ENCODE measurements around the gene PARP11. TPM values are rescaled to one million over a fixed set of nuclear protein-coding genes. Genes with fewer than 3 reads are reported as not detected.

Gene PARP11
- total and polyA plus RNA-seq, 2 donors (not counting 3 experiments of a cell fraction or from before 2014, with no cell fraction given): 3.0 to 4.9 TPM

DNA sequence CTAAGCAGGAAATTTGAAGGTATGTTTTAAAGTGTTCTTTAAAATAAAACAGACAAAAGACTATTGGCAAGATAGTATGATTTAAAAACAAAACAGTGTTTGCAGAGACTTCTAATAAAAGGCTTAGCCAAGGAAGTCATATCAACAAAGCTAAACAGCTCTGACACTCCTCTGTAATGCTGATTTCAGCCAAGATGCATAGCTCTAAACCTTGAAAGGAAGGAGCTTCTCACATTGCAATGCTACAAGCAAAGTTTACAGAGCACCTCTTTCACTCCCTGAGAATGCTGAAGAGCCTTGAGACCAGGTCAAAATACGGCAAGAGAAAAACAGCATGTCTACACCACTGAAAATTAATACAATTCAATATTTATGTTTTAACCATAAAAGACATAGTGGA, 51.8 kb downstream of the PARP11 start:
- BruUV-seq (replicated peaks): no TSS peak
- Histone ChIP-seq H3K4me3 (replicated peaks in 1 of 3; ENCODE audit: insufficient read depth in 1 of 3, low read depth in 1 of 3, low read length in 3 of 3) (no peak overlapping the region), H3K79me2 (ENCODE audit: control insufficient read depth, insufficient read depth, low read length) (no peaks in the 10 kb centered on the region), H3K4me1 (ENCODE audit: control insufficient read depth, extremely low read depth, insufficient read depth, low read length) (no peaks in the 10 kb centered on the region), H3K9me1 (replicated peaks; ENCODE audit: control insufficient read depth, extremely low read depth, insufficient read depth, low read length) (no peaks in the 10 kb centered on the region), H3K9me3 (replicated peaks; ENCODE audit: control insufficient read depth, insufficient read depth, low read length) (no peaks in the 10 kb centered on the region), H3K27ac (ENCODE audit: insufficient read depth, low read depth, low read length) (no peak overlapping the region), H4K20me1 (replicated peaks; ENCODE audit: control insufficient read depth, extremely low read depth, insufficient read depth, low read length) (no peaks in the 10 kb centered on the region), H2AFZ (ENCODE audit: low read depth, low read length) (no peak overlapping the region), H3K27me3 (ENCODE audit: control insufficient read depth in 2 of 2, insufficient read depth in 2 of 2, low read length in 2 of 2) (no peaks in the 10 kb centered on the region), H3K9ac (replicated peaks; ENCODE audit: extremely low read depth, insufficient read depth, low read length) (no peak overlapping the region), H3K4me2 (ENCODE audit: insufficient read depth, low read length) (no peak overlapping the region), H3K36me3 (ENCODE audit: control insufficient read depth in 2 of 2, extremely low read depth in 1 of 2, insufficient read depth in 2 of 2, low read length in 2 of 2) (no peaks in the 10 kb centered on the region)
- POLR2A ChIA-PET: no interaction called here
- CTCF ChIA-PET: interaction anchor here (1.2 to 1.3 kb wide), 2 partner anchors 18 to 521 kb away, joined by 3 to 7 read pairs; no protein-coding TSS in a partner anchor
- DNase-seq (ENCODE audit: low read depth, low spot score) (no peak), FAIRE-seq (no peak)
- dilution Hi-C loops (cut with MboI; ENCODE audit: extremely low pct_ligation_motif_present, low sequenced_read_pairs) (no loop called here), intact Hi-C loops (cut with micrococcal nuclease) (no loop called here)
- TF ChIP-seq EZH2 (IDR thresholded peaks at IDR 0.05; ENCODE audit: borderline replicate concordance, low read depth, low read length, severe bottlenecking) (no peak), MYC (IDR thresholded peaks at IDR 0.05; ENCODE audit: low read depth, low read length) (no peak), GATA2 (IDR thresholded peaks at IDR 0.05; ENCODE audit: insufficient read depth, insufficient read length, low read depth, low read length) (no peak), FOS (IDR thresholded peaks at IDR 0.05; ENCODE audit: borderline replicate concordance, insufficient read depth, low read length) (no peak), POLR2AphosphoS5 (IDR thresholded peaks at IDR 0.05; ENCODE audit: insufficient read depth, low read depth, low read length) (no peak), POLR2A (IDR thresholded peaks at IDR 0.05; ENCODE audit: low read depth, low read length) (no peak), JUN (IDR thresholded peaks at IDR 0.05; ENCODE audit: borderline replicate concordance, insufficient read depth, insufficient read length, low read depth) (no peak)
- TF ChIP-seq, protein P1, sequence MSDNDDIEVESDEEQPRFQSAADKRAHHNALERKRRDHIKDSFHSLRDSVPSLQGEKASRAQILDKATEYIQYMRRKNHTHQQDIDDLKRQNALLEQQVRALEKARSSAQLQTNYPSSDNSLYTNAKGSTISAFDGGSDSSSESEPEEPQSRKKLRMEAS (IDR thresholded peaks at IDR 0.05; ENCODE audit: insufficient read depth, insufficient read length): no peak
- TF ChIP-seq, protein P2, sequence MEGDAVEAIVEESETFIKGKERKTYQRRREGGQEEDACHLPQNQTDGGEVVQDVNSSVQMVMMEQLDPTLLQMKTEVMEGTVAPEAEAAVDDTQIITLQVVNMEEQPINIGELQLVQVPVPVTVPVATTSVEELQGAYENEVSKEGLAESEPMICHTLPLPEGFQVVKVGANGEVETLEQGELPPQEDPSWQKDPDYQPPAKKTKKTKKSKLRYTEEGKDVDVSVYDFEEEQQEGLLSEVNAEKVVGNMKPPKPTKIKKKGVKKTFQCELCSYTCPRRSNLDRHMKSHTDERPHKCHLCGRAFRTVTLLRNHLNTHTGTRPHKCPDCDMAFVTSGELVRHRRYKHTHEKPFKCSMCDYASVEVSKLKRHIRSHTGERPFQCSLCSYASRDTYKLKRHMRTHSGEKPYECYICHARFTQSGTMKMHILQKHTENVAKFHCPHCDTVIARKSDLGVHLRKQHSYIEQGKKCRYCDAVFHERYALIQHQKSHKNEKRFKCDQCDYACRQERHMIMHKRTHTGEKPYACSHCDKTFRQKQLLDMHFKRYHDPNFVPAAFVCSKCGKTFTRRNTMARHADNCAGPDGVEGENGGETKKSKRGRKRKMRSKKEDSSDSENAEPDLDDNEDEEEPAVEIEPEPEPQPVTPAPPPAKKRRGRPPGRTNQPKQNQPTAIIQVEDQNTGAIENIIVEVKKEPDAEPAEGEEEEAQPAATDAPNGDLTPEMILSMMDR (IDR thresholded peaks at IDR 0.05; ENCODE audit: extremely low read depth in 1 of 2, insufficient read depth in 1 of 2, low read depth in 1 of 2, low read length in 2 of 2): no peak

Data from endothelial cell of umbilical vein (primary cell).